Measurements from ENCODE around the gene LHB.

DNA sequence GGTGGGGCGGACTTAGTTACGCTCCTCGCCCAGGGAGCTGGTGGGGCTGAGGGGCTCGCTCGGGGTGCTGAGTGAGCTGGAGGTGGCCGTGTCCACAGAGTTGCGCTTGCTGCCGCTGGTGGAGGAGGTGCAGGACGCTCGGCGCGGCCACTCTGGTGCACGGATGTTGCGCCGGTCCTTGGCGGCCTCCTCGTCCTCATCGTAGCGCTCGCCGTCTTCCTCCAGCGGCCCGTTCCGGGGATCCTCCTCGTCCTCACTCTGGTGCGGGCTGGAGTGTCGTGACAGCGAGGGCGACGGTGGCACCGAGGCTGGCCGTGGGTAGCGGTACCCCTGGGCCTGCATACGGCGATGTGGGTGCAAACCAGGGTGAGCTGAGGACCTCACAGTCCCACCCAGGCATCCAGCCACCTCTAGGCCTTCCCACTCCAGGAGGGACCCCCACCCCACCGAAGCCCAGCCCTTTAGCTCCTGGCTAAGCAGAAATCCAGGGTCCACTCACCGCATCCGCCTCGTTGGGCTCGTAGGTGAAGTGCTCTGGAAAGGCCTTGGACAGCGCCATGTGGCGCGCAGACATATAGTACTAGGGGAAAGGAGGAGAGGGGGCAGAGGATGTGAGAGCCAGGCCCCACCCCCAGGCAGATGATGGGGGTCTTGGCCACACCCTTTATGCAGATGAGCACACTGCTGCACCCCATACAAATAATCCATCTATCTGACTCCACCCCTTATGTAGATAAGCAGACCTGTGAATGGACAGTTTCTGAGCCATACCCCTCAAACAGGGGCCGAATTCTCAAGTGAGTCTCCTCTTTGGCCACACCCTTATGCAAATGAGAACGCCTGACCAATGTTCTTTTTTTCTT lies 47.4 kb downstream of the LHB start:
- TF ChIP-seq, protein P1, sequence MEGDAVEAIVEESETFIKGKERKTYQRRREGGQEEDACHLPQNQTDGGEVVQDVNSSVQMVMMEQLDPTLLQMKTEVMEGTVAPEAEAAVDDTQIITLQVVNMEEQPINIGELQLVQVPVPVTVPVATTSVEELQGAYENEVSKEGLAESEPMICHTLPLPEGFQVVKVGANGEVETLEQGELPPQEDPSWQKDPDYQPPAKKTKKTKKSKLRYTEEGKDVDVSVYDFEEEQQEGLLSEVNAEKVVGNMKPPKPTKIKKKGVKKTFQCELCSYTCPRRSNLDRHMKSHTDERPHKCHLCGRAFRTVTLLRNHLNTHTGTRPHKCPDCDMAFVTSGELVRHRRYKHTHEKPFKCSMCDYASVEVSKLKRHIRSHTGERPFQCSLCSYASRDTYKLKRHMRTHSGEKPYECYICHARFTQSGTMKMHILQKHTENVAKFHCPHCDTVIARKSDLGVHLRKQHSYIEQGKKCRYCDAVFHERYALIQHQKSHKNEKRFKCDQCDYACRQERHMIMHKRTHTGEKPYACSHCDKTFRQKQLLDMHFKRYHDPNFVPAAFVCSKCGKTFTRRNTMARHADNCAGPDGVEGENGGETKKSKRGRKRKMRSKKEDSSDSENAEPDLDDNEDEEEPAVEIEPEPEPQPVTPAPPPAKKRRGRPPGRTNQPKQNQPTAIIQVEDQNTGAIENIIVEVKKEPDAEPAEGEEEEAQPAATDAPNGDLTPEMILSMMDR (conservative IDR thresholded peaks at IDR 0.05; ENCODE audit: low read depth, low read length) = no peak
- no peak for TF ChIP-seq RCOR1 (IDR thresholded peaks at IDR 0.05; ENCODE audit: insufficient replicate concordance, low read length)
- TF ChIP-seq, protein P2, sequence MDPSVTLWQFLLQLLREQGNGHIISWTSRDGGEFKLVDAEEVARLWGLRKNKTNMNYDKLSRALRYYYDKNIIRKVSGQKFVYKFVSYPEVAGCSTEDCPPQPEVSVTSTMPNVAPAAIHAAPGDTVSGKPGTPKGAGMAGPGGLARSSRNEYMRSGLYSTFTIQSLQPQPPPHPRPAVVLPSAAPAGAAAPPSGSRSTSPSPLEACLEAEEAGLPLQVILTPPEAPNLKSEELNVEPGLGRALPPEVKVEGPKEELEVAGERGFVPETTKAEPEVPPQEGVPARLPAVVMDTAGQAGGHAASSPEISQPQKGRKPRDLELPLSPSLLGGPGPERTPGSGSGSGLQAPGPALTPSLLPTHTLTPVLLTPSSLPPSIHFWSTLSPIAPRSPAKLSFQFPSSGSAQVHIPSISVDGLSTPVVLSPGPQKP (IDR thresholded peaks at IDR 0.05; ENCODE audit: borderline replicate concordance, low read depth, low read length) = no peak
- TF ChIP-seq POLR2A (IDR thresholded peaks at IDR 0.05; ENCODE audit: low read depth, low read length) = no peak
- TF ChIP-seq BHLHE40 (IDR thresholded peaks at IDR 0.05; ENCODE audit: low read depth, low read length) = no peak
- TF ChIP-seq SMC3 (IDR thresholded peaks at IDR 0.05; ENCODE audit: low read depth, low read length) = no peak
- TF ChIP-seq NFE2L2 (IDR thresholded peaks at IDR 0.05; ENCODE audit: low read depth, low read length) = no peak
- TF ChIP-seq USF2 (IDR thresholded peaks at IDR 0.05; ENCODE audit: low read depth, low read length) = no peak

All from IMR-90 (cell line).